NK-92 treated with Interleukin-12 subunit alpha and Interleukin-12 subunit beta, amount 100 ng/mL, for 24 hours (cell line): ENCODE measurements around the gene SS18.

ENCODE experiments used
- DNase-seq: peaks from one replicate; lab custom pipeline; 2025; lab: John Stamatoyannopoulos, UW

Gene SS18

DNA sequence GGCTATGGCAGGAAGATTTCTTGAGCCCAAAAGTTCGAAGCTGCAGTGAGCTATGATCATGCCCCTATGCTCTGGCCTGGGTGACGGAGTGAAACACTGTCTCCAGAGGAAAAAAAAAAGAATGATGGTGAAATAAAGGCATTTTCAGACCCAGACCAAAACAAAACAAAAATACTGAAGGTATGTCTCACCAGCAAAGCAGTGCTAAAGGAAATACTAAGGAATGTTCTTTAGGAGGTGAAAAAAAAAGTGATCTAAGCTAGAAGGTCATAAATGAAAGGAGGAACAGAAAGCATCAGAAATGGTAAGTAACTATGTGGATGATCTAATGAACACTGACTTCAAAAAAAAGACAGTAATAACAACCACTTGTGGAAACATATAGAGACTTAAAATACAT is 18.7 kb downstream of the SS18 start:
- DNase-seq: no peak

DNA sequence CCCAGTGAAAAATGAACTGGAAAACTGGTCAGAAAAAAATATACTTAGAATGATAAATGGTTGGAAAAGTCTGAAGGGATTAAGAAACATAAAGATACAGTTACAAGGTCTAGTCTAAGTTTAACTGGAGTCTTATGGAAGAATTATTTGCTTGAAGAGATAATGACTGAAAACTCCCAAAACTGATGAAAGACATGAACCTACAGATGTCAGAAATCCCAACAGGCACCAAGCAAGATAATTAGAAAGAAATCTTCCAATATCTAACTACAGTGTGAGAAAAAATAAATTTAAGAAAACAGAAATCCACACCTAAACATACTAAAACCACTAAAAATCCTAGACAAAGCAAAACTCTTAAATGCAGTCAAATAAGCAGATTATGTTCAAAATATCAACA is 19.4 kb downstream of the SS18 start:
- no peak for DNase-seq

- no peak for DNase-seq
These were observed 31.1 kb downstream of the SS18 start for GRCh38 chr18:26059357-26059756.

- DNase-seq: no peak
These were observed 33.1 kb downstream of the SS18 start for GRCh38 chr18:26057344-26057773.

DNA sequence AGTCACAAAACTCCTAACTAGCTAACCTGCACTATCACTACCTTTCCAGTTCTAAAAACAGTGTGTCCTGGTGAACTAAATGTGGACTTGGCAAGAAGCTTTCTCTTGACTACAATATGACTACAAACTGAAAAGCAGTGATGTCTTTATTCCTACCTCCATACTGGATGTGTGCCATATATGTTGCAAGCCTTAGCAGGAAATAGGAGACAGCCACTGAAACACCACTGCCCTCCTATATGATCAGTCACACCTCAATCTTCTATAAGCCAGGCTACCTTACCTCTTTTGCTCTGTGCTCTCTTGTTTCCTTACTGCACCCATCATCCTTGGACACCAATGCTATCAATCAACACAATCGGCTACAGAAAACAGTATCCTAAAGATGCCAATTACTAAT is 34.1 kb downstream of the SS18 start:
- no peak for DNase-seq

DNA sequence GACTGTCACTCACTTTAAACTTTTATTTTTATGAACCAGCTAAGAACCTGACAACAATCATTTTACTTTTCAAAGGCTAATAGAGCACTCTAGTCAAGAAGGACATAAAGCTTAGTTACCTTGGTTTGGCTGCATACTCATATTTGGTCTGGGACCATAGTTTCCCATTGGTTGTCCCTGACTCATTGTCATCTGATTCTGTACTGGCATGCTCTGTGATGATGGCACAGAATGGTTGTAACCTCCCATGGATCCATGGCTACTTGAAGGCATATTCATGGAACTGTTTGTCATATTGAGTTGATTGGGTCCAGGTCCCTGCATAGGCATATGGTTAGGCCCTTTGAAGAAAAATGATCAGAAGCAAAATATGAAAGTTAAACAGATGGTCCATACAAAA is 37.9 kb downstream of the SS18 start:
- DNase-seq: no peak

- no peak for DNase-seq
These were observed 38.6 kb downstream of the SS18 start for GRCh38 chr18:26051843-26052242.

DNA sequence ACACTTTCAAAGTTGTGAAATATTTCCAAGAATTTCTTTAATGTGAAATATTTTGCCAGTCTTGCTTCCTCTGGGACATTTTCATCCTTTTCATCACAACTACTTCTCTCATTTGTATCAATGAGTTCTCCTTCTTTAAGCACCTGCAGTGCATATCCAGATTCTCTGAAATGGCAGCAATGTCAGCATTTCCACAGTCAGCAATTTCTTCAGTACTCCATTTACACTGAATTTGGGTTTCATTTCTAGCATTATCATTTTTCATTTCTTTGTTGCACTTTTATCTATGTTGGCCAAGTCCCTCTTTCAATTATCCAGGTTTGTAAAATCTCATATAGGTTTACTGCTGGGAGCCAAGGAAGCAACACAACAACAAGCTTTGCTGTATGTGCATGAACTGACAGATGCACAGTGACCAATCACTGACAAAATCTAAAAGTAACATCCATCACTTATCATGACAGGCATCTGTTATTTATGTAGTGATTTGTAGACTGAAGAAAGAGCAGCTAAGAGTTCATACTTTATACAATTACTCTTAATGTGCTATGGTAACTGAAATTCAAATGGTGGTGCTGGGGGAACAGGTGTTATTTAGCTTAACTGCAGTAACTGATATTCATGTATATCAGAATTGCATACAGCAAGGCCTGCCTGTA is 43.9 kb downstream of the SS18 start:
- DNase-seq: no peak

- DNase-seq: no peak
These were observed 45.6 kb downstream of the SS18 start for GRCh38 chr18:26044807-26045206.

- DNase-seq: no peak
These were observed 50.3 kb downstream of the SS18 start for GRCh38 chr18:26040051-26040656.

DNA sequence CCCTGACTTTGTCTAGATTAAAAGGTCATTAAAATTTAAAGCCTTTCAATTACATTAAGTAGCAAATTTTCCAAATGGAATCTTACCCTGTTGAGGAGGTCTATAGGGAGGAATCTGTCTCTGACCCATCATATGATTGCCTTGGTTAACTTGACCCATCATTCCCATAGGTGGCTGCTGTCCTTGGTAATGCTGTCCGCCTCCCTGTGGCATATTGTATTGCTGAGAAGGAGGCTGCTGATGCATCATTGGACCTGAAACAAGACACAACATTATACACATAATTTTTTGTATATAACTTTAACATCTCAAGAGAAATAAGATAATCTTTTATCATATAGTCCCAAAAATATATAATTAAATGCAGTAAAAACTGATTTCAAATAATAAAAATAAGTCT is 51.2 kb downstream of the SS18 start:
- no peak for DNase-seq

GRCh38 chr18:26036635-26037034 is 53.8 kb downstream of the SS18 start:
- DNase-seq: no peak

GRCh38 chr18:26034850-26035497 is 55.4 kb downstream of the SS18 start:
- no peak for DNase-seq

DNA sequence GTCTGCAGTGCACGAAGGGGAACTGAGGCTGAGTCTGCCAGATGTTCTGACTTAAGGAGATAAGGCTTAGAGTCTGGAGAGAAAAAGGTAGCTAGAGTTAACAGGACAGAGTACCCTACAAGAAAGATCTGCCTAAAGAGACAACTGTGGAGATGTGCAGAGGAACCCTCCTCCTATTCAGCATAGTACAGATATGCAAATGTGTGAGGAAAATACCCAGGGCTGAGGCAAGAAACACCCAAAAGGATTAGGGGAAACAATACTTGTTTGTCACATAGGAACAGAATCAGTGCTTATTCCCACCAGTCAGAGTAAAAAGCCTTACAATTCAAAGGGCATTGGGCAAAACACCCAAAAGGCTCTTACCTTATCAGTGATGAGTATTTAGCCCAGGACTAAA is 67.8 kb downstream of the SS18 start:
- no peak for DNase-seq

DNA sequence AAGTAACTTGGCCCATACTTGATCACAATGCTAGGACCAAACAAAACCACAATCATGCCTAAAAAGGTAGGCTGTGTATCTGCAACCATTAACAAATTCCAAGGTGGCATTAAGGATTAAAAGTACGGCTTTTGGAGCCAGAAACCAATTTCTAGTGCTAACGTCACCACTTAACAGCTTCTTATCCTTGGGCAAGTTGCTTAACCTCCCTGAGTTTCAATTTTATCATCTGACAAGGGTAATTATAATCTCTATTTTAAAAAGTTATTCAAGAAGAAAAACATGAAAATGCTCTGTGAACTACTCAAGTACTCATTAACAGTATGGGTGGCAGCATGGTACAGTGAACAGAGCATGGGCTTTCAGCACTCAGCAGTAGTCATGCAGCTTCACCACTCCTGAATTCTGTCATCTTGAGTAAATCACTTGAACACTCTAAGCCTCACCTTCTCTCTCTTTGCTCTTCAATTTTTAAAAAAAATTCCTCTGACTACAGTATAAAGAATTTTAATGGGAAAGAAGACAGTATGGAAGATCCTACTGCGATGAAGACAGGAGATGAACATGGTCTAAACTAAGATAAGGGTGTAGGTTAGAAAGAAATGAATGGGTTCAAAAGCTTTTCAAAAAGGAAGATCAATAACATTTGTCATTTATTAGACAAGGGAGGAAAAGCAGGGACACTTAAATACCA is 69.2 kb downstream of the SS18 start:
- DNase-seq: no peak

DNA sequence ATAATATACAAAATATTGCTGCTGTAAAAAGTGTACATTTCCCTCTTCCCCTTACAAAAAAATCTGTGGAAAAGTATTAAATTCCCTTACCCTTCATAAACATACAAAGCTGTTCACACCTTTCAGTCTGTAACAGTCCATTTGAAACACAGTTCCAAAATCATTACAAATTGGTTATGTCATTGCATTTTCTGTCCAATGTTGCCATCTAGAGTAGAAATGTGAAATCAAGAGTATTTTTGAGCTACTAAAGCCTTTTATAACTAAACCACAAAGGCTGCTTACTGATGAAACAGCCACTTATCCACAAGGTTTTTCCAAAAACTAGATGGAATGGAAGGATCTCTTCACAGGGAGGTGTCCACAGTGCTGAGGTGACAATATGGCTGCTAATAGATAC is 72.5 kb downstream of the SS18 start:
- no peak for DNase-seq

GRCh38 chr18:26014462-26014861 is 76.0 kb downstream of the SS18 start:
- no peak for DNase-seq

DNA sequence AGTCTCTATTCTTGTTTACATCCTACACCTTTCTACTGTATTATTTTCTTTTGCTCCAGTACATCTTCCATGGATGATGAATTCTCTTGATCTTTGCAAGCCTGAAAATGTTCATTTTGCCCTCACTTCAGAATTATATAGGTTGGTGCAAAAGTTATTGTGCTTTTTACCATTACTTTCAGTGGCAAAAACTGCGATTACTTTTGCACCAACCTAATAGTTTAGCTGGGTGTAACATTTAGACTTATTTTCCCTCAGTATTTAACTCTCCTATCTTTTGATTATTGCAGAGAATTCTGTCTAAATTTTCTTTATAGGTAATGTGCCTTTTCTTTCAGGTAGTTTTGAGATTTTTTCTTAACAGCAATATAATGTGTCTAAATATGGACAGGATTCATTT is 81.8 kb downstream of the SS18 start:
- DNase-seq: no peak

- no peak for DNase-seq
These were observed 82.3 kb downstream of the SS18 start for GRCh38 chr18:26008096-26008495.

- DNase-seq: no peak
These were observed 84.5 kb downstream of the SS18 start for GRCh38 chr18:26005950-26006349.

DNA sequence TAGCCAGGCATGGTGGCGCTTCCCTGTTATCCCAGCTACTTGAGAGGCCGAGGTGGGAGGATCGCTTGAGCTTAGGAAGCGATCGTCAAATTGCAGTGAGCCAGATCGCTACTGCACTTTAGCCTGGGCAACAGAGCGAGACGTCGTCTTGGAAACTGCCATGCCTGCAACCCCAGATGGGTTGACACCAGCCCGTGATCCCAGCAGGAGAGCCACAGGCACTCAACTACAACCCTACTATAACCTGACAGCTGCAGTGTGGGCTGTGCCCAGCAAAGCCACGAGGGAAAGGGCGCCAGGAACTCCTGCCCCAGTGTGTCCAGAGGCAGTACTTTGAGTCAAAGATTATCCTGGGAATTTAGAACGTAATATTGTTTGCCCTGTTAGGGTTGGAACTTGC is 85.6 kb downstream of the SS18 start:
- no peak for DNase-seq

DNA sequence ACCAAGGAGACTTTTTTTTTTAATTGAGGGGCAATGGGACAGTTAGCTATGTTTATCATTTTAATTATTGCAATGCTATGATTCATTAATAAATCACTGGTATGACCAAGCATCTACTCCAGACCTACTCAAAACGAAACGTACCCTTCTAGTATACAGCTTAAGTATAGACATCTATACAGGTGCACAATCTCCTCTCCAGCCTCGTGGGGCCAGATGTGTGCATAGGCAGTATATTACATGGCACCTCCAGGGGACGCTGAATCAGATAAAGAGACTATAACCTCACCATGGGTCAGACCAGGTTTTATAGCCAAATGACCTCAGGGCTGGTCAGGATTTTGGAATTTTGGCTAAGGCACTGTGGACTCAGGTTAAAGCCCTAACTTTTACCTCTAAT is 86.6 kb downstream of the SS18 start:
- DNase-seq: no peak

DNA sequence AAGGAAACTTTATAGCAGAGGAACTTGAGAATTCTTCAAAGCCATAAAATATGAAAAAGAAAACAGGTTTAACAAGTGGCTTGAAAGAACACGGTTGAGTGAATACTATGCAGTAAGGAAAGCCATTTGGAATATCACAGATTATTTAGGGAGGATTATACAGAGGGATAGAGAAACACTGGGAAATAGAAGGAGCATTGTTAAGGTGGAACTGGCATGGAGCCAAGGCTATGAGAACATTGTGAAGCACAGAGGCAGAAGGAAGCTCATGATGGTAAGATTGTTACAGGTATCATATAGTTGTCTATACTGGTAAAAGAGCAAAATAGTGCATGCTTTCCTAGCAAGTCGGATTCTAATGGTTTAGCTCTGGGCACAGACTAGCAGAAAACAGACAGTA is 87.1 kb downstream of the SS18 start:
- DNase-seq: no peak
